ENCODE data around the gene PYGB.

Gene PYGB

GRCh38 chr20:25341716-25342680 lies 94.1 kb downstream of the PYGB start:
- DNase-seq: peak; percentile 67 to 75

GRCh38 chr20:25344634-25345033 lies 96.7 kb downstream of the PYGB start:
- no peak for DNase-seq

DNA sequence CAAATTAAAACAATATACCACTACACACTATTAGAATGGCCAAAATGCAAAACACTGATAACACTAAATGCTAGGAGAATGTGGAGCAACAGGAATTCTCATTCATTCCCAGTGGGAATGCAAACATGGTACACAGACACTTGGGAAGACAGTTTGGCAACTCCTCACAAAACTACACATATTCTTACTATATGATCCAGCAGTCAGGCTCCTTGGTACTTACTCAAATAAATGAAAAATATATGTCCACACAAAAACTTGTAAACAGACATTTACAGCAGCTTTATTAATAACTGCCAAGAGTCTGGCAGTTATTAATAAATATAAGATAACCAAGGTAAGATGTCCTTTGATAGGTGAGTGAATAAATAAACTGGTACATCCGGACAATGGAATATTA lies 97.8 kb downstream of the PYGB start:
- no peak for DNase-seq

DNA sequence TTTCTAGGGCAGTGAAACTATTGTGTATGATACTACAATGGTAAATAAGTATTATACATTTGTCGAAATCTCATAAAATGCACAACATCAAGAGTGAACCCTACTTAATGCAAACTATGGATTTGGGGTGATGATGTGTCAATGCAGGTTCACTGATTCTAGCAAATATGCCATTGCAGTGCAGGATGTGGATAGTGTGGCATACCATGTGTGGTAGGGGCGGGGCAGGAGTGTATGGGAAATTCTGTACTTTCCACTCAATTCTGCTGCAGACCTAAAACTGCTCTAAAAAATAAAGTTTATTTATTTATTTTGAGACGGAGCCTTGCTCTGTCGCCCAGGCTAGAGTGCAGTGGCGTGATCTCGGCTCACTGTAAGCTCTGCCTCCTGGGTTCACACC lies 98.5 kb downstream of the PYGB start:
- no peak for DNase-seq

All from SHP77 (cell line).